Gastrocnemius medialis (tissue), 4 donors: ENCODE data around the gene MKLN1.

ENCODE experiments used
- POLR2A ChIP-seq, 2 donors: fragments of 450-650 bp; IDR thresholded peaks; one replicate each; pipeline ENCODE4 v1.6.1; 2017; ENCODE audit warnings: antibody characterized with exemption in 2 of 2, mild to moderate bottlenecking in 2 of 2, moderate library complexity in 2 of 2
- TF ChIP-seq, protein P1 (sequence below), 5 experiments: fragments of 450-650 bp in 3 of 5; fragments of 200-600 bp in 2 of 5; sonication (generic) in 2 of 5; IDR thresholded peaks in 4 of 5; conservative IDR thresholded peaks in 1 of 5; 1 replicate in 4 of 5; 2 replicates in 1 of 5; pipeline ENCODE4 v1.5.1; 2016 to 2019; ENCODE audit warnings: antibody characterized with exemption in 5 of 5, mild to moderate bottlenecking in 3 of 5, moderate library complexity in 3 of 5

GRCh38 chr7:131369354-131369753 is 41.7 kb downstream of the MKLN1 start:
- TF ChIP-seq, protein P1, sequence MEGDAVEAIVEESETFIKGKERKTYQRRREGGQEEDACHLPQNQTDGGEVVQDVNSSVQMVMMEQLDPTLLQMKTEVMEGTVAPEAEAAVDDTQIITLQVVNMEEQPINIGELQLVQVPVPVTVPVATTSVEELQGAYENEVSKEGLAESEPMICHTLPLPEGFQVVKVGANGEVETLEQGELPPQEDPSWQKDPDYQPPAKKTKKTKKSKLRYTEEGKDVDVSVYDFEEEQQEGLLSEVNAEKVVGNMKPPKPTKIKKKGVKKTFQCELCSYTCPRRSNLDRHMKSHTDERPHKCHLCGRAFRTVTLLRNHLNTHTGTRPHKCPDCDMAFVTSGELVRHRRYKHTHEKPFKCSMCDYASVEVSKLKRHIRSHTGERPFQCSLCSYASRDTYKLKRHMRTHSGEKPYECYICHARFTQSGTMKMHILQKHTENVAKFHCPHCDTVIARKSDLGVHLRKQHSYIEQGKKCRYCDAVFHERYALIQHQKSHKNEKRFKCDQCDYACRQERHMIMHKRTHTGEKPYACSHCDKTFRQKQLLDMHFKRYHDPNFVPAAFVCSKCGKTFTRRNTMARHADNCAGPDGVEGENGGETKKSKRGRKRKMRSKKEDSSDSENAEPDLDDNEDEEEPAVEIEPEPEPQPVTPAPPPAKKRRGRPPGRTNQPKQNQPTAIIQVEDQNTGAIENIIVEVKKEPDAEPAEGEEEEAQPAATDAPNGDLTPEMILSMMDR (IDR thresholded peaks at IDR 0.05 in 4 of 5, conservative IDR thresholded peaks at IDR 0.05 in 1 of 5): no peak
- TF ChIP-seq POLR2A (IDR thresholded peaks at IDR 0.05): no peak
